Spleen (tissue), 11 donors: Measurements from ENCODE around the gene MON1B. TPM values are rescaled to one million over a fixed set of nuclear protein-coding genes. Genes with fewer than 3 reads are reported as not detected.

Experiments used
- DNase-seq: peaks from one replicate; pipeline ENCODE4 v3.0.0-alpha.2; 2020
- H3K27ac ChIP-seq, 8 donors: fragments of 200-600 bp; sonication (generic) in 7 of 8; 1 replicate in 4 of 8; 2 replicates in 4 of 8; pipeline versions ENCODE4 v1.5.0 to v1.8.0; 2016 to 2021; ENCODE audit warnings: inconsistent platforms in 4 of 8, mild to moderate bottlenecking in 4 of 8, moderate library complexity in 1 of 8
- H3K27me3 ChIP-seq, 7 donors: fragments of 200-600 bp; sonication (generic) in 6 of 7; replicated peaks in 1 of 7; 1 replicate in 4 of 7; 2 replicates in 3 of 7; pipeline versions ENCODE4 v1.5.0 to v1.8.0; 2016 to 2021; ENCODE audit warnings: inconsistent platforms in 3 of 7, mild to moderate bottlenecking in 1 of 7
- H3K36me3 ChIP-seq, 6 donors: fragments of 200-600 bp; sonication (generic) in 5 of 6; 1 replicate in 4 of 6; 2 replicates in 2 of 6; pipeline versions ENCODE4 v1.5.0 to v1.8.0; 2016 to 2021; ENCODE audit warnings: inconsistent platforms in 2 of 6
- H3K4me1 ChIP-seq, 6 donors: fragments of 200-600 bp; sonication (generic) in 5 of 6; 1 replicate in 3 of 6; 2 replicates in 3 of 6; pipeline versions ENCODE4 v1.5.0 to v1.8.0; 2016 to 2021; ENCODE audit warnings: inconsistent platforms in 3 of 6
- H3K4me3 ChIP-seq, 8 donors: fragments of 200-600 bp; sonication (generic) in 7 of 8; 1 replicate in 4 of 8; 2 replicates in 4 of 8; pipeline versions ENCODE4 v1.5.0 to v1.8.0; 2016 to 2021; ENCODE audit warnings: inconsistent platforms in 4 of 8, mild to moderate bottlenecking in 4 of 8, moderate library complexity in 2 of 8
- H3K9me3 ChIP-seq, 8 donors: fragments of 200-600 bp; sonication (generic) in 7 of 8; 1 replicate in 4 of 8; 2 replicates in 4 of 8; pipeline versions ENCODE4 v1.5.0 to v1.8.0; 2016 to 2021; ENCODE audit warnings: inconsistent platforms in 4 of 8
- CTCF ChIP-seq, 11 experiments: fragments of 200-600 bp in 7 of 11; fragments of 450-650 bp in 4 of 11; sonication (generic) in 4 of 11; IDR thresholded peaks in 8 of 11; conservative IDR thresholded peaks in 3 of 11; 1 replicate in 7 of 11; 2 replicates in 4 of 11; pipeline versions ENCODE4 v1.4.0 to v1.8.0; 2016 to 2021; ENCODE audit warnings: antibody characterized with exemption in 11 of 11, inconsistent platforms in 4 of 11, mild to moderate bottlenecking in 1 of 11
- POLR2A ChIP-seq, 3 donors: fragments of 450-650 bp; IDR thresholded peaks; one replicate each; pipeline ENCODE4 v1.5.1; 2017; ENCODE audit warnings: antibody characterized with exemption in 3 of 3, mild to moderate bottlenecking in 1 of 3
- POLR2AphosphoS5 ChIP-seq, 3 donors: sonication (generic); formaldehyde crosslinking; IDR thresholded peaks; one replicate each; pipeline ENCODE4 v1.5.1; 2017; ENCODE audit warnings: antibody characterized with exemption in 3 of 3
- WGBS, 5 donors: extraction: QIAGEN DNeasy Blood & Tissue Kit in 3 of 5; methylation state at CpG; one replicate each; pipeline versions ENCODE4 v1.1.5 to v1.1.7; 2013 to 2018; 5-methylcytosine and 5-hydroxymethylcytosine counted together
- intact Hi-C: fragments of 100-400 bp; cut with DNase I; formaldehyde crosslinking; loops from one replicate; pipeline ENCODE4 v1.15.0; 2023; ENCODE audit warnings: low total_unique reads
- polyA plus RNA-seq, 3 donors: library from polyadenylated mRNA; stranded (reverse); fragments of 200-250 nt; gene quantifications; one replicate each; pipeline ENCODE4 v1.2.1, GENCODE V29; 2013
- total RNA-seq, 7 donors: library from RNA; depleted of rRNA in 3 of 7; stranded (reverse); fragments of >200 nt in 3 of 7; fragmentation: NEBNext Ultra II Directional in 4 of 7; extraction: Animal tissue kit (Norgen Biotek cat#: 25700) in 4 of 7; gene quantifications; one replicate each; pipeline versions ENCODE4 v1.1.0 to v1.2.1, GENCODE V29; 2016 to 2021
- donor health status: healthy with polysubstance abuse.
- donor health status: DM: no; HTN: no; CAD: no; lungs with moderate emphysema.
- donor health status: DM: no; HTN: no; CAD: no.
- donor health status: Bipolar disorder and iron deficiency.
- donor health status: healthy.
- donor health status: DM: no; HTN: no; CAD: no.
- donor health status: DM: yes; HTN: yes; CAD: no.

Gene MON1B
- total and polyA plus RNA-seq, 10 donors, result 7.5 to 71.0 (median 45.5) TPM

- Histone ChIP-seq H3K4me3 (no peak overlapping the region), H3K4me1 (no peaks in the 10 kb centered on the region), H3K9me3 (no peaks in the 10 kb centered on the region), H3K36me3 (no peaks in the 10 kb centered on the region), H3K27me3 (no peaks in the 10 kb centered on the region), H3K27ac (no peak overlapping the region)
- DNase-seq, result no peak
- no peak for TF ChIP-seq POLR2AphosphoS5 (IDR thresholded peaks at IDR 0.05)
- TF ChIP-seq POLR2A (IDR thresholded peaks at IDR 0.05), result no peak
- no peak for TF ChIP-seq CTCF (IDR thresholded peaks at IDR 0.05 in 8 of 11, conservative IDR thresholded peaks at IDR 0.05 in 3 of 11)
- intact Hi-C loops, result no loop called here
- WGBS, 5 donors, result 81 to 93% (median 91%) methylated on average over 3 of the region's 3 CpGs
Measured at GRCh38 chr16:77219437-77219836, 28.4 kb downstream of the MON1B start.

- no peak for DNase-seq
- TF ChIP-seq POLR2A (IDR thresholded peaks at IDR 0.05) (no peak), CTCF (IDR thresholded peaks at IDR 0.05 in 8 of 11, conservative IDR thresholded peaks at IDR 0.05 in 3 of 11) (no peak), POLR2AphosphoS5 (IDR thresholded peaks at IDR 0.05) (no peak)
- WGBS, 5 donors, result 35 to 67% (median 42%) methylated on average over 3 of the region's 3 CpGs
- H3K36me3 ChIP-seq, result no peaks in the 10 kb centered on the region
- no peak overlapping the region for H3K4me3 ChIP-seq
- H3K9me3 ChIP-seq, result no peaks in the 10 kb centered on the region
- H3K27ac ChIP-seq, result no peak overlapping the region
- no peaks in the 10 kb centered on the region for H3K4me1 ChIP-seq
- H3K27me3 ChIP-seq, result no peaks in the 10 kb centered on the region
- intact Hi-C loops, result no loop called here
Measured at GRCh38 chr16:77220427-77220826, 29.4 kb downstream of the MON1B start.

- H3K36me3 ChIP-seq, result no peaks in the 10 kb centered on the region
- intact Hi-C loops, result no loop called here
- peaks cover 0 to 3% (median 0%) of the 10 kb centered on the region in 7 donors for H3K27me3 ChIP-seq
- no peak overlapping the region for H3K27ac ChIP-seq
- H3K4me1 ChIP-seq, result no peaks in the 10 kb centered on the region
- WGBS, 5 donors, result 79 to 93% (median 87%) methylated on average over 4 of the region's 4 CpGs
- TF ChIP-seq POLR2AphosphoS5 (IDR thresholded peaks at IDR 0.05), result no peak
- TF ChIP-seq CTCF (IDR thresholded peaks at IDR 0.05 in 8 of 11, conservative IDR thresholded peaks at IDR 0.05 in 3 of 11), result no peak
- TF ChIP-seq POLR2A (IDR thresholded peaks at IDR 0.05), result no peak
- no peak overlapping the region for H3K4me3 ChIP-seq
- no peaks in the 10 kb centered on the region for H3K9me3 ChIP-seq
- no peak for DNase-seq
Measured at GRCh38 chr16:77221482-77221881, 30.5 kb downstream of the MON1B start.

GRCh38 chr16:77223184-77223583, 32.2 kb downstream of the MON1B start:
- no peaks in the 10 kb centered on the region for H3K36me3 ChIP-seq
- TF ChIP-seq CTCF (IDR thresholded peaks at IDR 0.05 in 8 of 11, conservative IDR thresholded peaks at IDR 0.05 in 3 of 11) (peak in 2 of 11 experiments; percentile 17 to 32), POLR2A (IDR thresholded peaks at IDR 0.05) (no peak)

More at GRCh38 chr16:77223184-77223583, 32.2 kb downstream of the MON1B start:
- Histone ChIP-seq H3K4me3 (no peak overlapping the region), H3K27ac (no peak overlapping the region), H3K4me1 (no peaks in the 10 kb centered on the region), H3K27me3 (peaks cover 0 to 3% (median 0%) of the 10 kb centered on the region in 7 donors), H3K9me3 (no peaks in the 10 kb centered on the region)
- DNase-seq, result no peak
- 58 to 67% (median 64%) methylated on average over 9 to 10 of the region's 10 CpGs for WGBS, 5 donors
- intact Hi-C loops, result no loop called here
